SU-DHL-6 (cell line): Measurements from ENCODE around the gene CD72.

Experiments used
- EZH2phosphoT487 ChIP-seq: fragments of 200-600 bp; sonication (generic), shearing (Covaris generic); conservative IDR thresholded peaks from 2 replicates; pipeline ENCODE4 v1.6.1; 2018; ENCODE audit warnings: mild to moderate bottlenecking, antibody characterized with exemption, low read length, moderate library complexity, mixed read lengths
- TF ChIP-seq, protein P1 (sequence below): fragments of 200-600 bp; sonication (generic); IDR thresholded peaks from one replicate; pipeline ENCODE4 v1.5.1; 2017; ENCODE audit warnings: antibody characterized with exemption, mild to moderate bottlenecking, low read length, moderate library complexity; ENCODE audit not compliant: insufficient read depth, poor library complexity, severe bottlenecking

DNA sequence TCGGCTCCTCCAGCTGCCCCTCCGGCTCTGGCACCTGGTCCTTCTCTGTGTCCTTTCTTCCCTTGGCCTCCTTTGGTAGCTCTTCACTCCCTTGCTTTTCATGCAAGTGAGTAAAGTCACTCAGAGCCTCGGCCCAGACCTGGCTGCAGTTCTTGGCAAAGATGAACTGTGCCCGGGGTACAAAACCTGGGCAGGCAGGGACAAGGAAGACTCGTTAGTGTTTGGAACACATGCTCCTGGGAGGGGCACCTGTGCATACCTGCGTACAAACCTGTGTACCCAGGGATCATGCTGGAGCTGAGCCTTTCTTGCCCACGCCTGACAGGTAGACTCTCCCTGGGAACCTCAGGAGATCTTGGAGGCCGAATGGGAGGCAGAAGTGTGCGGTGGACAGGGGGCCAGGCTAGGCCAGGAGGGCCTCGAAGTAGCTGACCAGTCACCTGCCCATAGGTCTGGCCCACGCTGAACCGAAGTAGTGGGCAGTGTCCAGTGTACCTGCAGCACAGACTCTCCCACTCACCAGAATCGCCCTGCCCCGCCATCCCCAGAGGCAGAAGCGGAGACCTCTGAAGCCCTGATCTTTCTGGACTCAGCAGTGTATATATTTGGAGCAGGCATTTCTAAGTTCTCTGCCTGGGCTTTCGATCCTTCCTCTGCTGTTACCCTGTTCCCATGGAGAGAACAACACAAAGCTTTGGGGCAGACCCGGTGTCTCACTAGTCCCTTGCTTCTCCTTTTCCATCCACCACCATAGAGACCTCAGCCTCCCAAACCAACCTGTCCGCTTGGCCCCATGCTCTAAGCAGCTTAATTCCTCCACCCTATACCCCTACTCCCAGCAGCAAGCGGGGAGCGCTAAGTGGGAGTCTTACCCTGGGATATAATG is 55.1 kb downstream of the CD72 start:
- TF ChIP-seq, protein P1, sequence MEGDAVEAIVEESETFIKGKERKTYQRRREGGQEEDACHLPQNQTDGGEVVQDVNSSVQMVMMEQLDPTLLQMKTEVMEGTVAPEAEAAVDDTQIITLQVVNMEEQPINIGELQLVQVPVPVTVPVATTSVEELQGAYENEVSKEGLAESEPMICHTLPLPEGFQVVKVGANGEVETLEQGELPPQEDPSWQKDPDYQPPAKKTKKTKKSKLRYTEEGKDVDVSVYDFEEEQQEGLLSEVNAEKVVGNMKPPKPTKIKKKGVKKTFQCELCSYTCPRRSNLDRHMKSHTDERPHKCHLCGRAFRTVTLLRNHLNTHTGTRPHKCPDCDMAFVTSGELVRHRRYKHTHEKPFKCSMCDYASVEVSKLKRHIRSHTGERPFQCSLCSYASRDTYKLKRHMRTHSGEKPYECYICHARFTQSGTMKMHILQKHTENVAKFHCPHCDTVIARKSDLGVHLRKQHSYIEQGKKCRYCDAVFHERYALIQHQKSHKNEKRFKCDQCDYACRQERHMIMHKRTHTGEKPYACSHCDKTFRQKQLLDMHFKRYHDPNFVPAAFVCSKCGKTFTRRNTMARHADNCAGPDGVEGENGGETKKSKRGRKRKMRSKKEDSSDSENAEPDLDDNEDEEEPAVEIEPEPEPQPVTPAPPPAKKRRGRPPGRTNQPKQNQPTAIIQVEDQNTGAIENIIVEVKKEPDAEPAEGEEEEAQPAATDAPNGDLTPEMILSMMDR, result no peak
- TF ChIP-seq EZH2phosphoT487, result no peak
